GM19467 (cell line): Measurements from ENCODE around the gene PLPP2.
"Not testable (repeated sequence)": the region's sequence is repeated elsewhere in the genome, so short reads cannot be mapped to it uniquely, and the experiment has no call there.

Experiments used
- ATAC-seq: cut with Tn5 transposase; IDR thresholded peaks from one replicate; pipeline ENCODE4 v1.9.1; 2021; ENCODE audit warnings: mild to moderate bottlenecking, moderate library complexity; ENCODE audit not compliant: unreplicated experiment

PLPP2 gene

DNA sequence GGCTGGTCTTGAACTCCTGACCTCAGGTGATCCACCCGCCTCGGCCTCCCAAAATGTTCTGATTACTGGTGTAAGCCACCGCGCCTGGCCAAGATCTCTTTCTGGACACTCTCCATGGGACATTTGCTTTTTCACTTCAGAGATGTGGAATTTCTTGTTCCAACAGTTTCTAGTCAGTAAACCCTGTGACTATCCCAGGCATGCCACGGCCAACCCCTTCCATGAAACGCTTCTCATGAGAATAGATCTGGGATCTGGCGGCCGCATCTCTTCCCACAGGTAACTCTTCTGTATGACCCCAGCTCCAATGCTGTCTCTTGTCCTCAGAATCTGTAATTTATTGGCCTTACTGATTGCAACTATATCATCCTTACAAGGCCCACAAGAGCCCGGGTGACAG is 16.2 kb downstream of the PLPP2 start:
- ATAC-seq, result no peak

DNA sequence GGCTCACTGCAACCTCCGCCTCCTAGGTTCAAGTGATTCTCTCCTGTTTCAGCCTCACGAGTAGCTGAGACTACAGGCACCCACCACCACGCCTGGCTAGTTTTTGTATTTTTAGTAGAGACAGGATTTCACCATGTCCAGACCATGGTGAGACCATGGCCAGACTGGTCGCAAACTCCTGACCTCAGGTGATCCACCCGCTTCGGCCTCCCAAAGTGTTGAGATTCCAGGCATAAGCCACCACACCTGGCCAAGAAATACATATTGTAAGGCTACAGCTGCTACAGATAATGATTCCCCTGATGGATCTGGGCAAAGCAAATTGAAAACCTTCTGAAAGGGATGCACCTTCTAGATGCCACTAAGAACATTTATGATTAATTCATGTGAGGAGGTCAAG is 17.8 kb downstream of the PLPP2 start:
- no peak for ATAC-seq

GRCh38 chr19:271856-272255 is 19.3 kb downstream of the PLPP2 start:
- ATAC-seq, result no peak

DNA sequence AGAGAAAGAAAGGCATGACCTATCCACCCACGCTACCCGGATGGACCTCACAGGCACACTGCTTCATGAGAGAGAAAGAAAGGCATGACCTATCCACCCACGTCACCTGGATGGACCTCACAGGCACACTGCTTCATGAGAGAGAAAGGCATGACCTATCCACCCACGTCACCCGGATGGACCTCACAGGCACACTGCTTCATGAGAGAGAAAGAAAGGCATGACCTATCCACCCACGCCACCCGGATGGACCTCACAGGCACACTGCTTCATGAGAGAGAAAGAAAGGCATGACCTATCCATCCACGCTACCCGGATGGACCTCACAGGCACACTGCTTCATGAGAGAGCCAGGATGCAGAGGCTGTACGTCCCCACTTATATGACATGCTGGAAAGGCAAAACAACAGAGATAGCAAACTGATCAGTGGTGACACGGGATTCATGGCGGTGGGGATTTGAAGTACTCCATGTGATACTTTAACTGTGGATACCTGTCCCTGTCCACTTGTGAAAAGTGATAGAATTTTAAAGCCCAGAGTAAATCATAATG is 20.4 kb downstream of the PLPP2 start:
- ATAC-seq, result not testable (repeated sequence)

- no peak for ATAC-seq
Observed at GRCh38 chr19:269241-269640, 22.0 kb downstream of the PLPP2 start.

GRCh38 chr19:262125-262524 is 29.1 kb downstream of the PLPP2 start:
- ATAC-seq, result no peak

GRCh38 chr19:256804-257203 is 34.4 kb downstream of the PLPP2 start:
- ATAC-seq, result not testable (repeated sequence)

GRCh38 chr19:252421-253186 is 38.6 kb downstream of the PLPP2 start:
- not testable (repeated sequence) for ATAC-seq

- ATAC-seq, result no peak
Observed at GRCh38 chr19:246551-246950, 44.7 kb downstream of the PLPP2 start.

DNA sequence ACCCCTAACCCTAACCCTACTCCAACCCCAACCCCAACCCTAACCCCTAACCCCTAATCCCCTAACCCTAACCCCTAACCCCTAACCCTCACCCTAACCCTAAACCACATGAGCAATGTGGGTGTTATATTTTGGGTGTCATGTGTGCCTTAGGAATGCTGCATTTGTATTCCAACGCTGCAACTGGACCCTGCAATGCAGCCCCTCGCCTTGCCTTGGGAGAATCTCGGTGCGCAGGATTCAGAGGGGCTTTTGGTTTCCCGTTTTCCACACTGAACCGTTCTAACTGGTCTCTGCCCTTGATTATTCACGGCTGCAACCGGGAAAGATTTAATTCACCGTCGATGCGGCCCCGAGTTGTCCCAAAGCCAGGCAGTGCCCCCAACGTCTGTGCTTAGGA is 45.3 kb downstream of the PLPP2 start:
- ATAC-seq, result not testable (repeated sequence)

DNA sequence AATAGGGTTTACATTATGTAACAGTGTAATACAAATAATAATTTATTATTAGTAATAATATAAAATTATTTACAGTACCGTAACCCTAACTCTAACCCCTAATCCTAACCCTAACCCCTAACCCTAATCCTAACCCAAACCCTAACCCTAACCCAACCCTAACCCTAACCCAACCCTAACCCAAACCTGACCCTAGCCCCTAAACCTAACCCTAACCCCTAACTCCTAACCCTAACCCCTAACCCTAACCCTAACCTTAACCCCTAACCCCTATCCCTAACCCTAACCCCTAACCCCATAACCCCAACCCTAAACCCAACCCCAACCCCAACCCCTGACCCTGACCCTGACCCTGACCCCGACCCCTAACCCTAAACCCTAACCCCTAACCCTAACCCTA is 45.7 kb downstream of the PLPP2 start:
- ATAC-seq, result no peak
